NB4 (cell line): ENCODE results near the gene ZNF784.

Source experiments
- DNase-seq: peaks from one replicate; pipeline ENCODE4 v3.0.0; 2010; ENCODE audit warnings: low read depth
- H3K4me3 ChIP-seq: one replicate; pipeline ENCODE4 v1.5.1; 2011; ENCODE audit warnings: mild to moderate bottlenecking, low read depth, low read length, moderate library complexity
- MYC ChIP-seq: IDR thresholded peaks from 2 replicates; pipeline ENCODE4 v1.6.1; 2011; ENCODE audit warnings: low read depth, low read length
- POLR2A ChIP-seq: IDR thresholded peaks from 2 replicates; pipeline ENCODE4 v1.6.1; 2011; ENCODE audit warnings: mild to moderate bottlenecking; ENCODE audit not compliant: insufficient read length; ENCODE audit errors: extremely low read depth
- TF ChIP-seq, protein P1 (sequence below): IDR thresholded peaks from 2 replicates; pipeline ENCODE4 v1.6.1; 2011; ENCODE audit warnings: low read depth, low read length
- TF ChIP-seq, protein P2 (sequence below): IDR thresholded peaks from one replicate; pipeline ENCODE4 v1.5.1; 2012; ENCODE audit warnings: low read depth, low read length

Gene ZNF784

DNA sequence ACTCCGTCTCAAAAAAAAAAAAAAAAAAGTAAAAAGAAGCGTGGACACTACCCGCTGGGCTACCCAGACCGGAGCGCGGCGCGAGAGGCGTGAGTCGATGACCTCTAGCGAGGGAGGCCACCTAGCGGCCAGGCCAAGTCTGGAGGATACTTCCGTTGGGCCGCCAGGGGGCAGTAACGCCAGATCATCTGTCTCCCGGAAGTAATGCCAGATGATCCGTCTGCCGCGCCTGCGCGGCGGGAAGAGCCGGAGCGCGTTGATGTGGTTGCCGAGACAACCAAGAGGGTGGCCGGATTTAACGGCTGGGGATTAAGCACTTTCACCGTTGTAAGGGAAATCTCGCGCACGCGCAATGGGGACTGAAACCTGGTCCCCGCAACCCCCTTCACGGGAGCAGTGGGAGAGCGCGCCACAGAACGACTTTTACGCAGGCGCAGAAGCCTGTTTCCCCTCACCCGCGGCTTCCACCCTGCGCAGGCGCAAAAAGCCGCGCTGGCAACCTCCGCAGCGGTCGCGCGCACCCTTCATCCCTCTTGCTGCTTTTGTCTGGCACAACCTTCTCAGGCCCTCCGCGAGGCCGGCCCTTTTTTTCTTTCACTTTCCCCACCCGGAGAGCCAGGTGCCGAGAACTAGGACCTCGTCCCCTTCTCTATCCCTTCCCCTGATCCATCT lies 29.4 kb upstream of the ZNF784 start:
- peak overlapping the region; percentile 87 for H3K4me3 ChIP-seq
- TF ChIP-seq, protein P1, sequence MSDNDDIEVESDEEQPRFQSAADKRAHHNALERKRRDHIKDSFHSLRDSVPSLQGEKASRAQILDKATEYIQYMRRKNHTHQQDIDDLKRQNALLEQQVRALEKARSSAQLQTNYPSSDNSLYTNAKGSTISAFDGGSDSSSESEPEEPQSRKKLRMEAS, result peak; percentile 6; the same call in 1 of the 2 replicates
- TF ChIP-seq, protein P2, sequence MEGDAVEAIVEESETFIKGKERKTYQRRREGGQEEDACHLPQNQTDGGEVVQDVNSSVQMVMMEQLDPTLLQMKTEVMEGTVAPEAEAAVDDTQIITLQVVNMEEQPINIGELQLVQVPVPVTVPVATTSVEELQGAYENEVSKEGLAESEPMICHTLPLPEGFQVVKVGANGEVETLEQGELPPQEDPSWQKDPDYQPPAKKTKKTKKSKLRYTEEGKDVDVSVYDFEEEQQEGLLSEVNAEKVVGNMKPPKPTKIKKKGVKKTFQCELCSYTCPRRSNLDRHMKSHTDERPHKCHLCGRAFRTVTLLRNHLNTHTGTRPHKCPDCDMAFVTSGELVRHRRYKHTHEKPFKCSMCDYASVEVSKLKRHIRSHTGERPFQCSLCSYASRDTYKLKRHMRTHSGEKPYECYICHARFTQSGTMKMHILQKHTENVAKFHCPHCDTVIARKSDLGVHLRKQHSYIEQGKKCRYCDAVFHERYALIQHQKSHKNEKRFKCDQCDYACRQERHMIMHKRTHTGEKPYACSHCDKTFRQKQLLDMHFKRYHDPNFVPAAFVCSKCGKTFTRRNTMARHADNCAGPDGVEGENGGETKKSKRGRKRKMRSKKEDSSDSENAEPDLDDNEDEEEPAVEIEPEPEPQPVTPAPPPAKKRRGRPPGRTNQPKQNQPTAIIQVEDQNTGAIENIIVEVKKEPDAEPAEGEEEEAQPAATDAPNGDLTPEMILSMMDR, result peak; percentile 96
- TF ChIP-seq POLR2A (peak; percentile 62), MYC (peak; percentile 41; the same call in 1 of the 2 replicates)
- peak; percentile 95 for DNase-seq

DNA sequence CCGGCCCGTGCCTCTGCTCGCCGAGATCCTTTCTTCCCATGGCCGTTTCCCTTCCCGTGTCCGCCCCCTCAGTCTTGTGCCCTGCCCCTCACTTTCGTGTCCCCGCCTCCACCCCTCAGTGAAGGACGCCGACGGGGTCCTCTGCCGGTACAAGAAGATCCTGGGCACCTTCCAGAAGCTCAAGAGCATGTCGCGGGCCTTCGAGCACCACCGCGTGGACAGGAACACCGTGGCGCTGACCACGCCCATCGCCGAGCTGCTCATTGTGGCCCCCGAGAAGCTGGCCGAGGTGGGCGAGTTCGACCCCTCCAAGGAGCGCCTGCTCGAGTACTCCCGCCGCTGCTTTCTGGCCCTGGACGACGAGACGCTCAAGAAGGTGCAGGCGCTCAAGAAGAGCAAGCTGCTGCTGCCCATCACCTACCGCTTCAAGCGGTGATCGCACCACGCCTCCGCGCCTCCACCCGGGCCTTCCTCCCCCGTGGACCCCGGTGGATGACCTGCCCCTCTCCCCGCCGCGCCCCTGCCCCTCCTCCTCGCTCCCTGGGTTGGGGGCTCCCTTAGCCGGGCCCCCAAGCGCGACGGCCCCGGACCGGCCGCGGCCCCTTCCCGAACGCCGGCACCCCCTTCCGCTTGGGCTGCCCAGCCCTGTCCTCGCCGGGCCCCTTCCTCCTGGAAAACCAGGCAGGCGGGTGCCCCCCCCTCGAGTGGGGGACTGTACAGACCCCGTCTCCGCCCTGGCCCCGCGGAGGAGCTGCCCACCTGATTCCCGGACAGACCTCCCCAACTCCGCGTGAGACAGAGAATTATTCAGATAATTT lies 28.2 kb upstream of the ZNF784 start:
- TF ChIP-seq POLR2A, result no peak
- TF ChIP-seq MYC, result no peak
- TF ChIP-seq, protein P2, result no peak
- TF ChIP-seq, protein P1, result no peak
- H3K4me3 ChIP-seq, result no peak overlapping the region
- DNase-seq, result no peak

DNA sequence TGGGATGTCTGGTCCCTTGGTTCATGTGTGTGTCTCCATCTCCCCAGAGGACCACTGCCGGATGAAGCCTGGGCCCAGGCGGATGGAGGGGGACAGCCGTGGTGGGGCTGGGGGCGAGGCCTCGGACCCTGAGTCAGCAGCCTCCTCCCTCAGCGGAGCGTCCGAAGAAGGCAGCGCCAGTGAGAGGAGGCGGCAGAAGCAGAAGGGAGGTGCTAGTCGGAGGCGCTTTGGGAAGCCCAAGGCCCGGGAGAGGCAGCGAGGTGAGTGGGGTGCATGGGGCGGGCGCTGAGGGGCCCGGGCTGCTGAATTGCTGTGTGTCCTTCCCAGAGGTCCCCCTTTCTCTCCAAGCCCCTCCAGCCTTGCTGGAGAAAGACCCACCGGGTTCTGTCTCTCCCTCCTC lies 26.9 kb upstream of the ZNF784 start:
- DNase-seq, result no peak
- no peak for TF ChIP-seq POLR2A
- TF ChIP-seq, protein P1, result no peak
- no peak for TF ChIP-seq MYC
- TF ChIP-seq, protein P2, result no peak
- no peak overlapping the region for H3K4me3 ChIP-seq

DNA sequence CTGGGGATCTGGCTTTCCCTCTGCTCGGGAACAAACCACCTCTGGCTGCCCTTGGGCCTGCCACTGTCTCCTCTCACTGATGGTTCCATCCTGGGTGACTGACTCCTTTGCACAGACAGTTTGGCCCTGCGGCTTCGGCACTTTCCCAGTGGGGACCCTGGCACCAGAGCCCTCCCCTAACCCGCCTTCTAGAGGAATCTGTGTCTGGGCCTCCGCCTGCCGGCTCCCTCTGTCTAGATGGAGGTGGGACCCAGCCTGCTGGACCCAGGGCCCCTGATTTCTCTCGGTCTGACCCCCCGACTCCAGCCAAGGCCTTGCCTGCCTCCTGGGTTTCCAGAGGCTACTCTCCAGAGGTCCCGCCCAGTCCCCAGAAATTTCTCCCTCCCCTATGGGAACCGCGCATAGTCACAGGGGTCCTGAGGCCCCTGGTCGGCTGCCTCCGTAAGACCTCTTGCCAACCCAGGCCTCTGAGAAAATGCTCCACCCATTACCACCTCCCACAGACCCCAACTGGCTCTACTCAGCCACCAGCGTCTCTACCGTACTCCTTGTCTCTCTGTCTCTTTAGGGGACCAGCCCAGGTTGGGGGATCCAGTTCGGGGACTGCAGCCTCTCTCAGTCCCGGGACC lies 26.4 kb upstream of the ZNF784 start:
- H3K4me3 ChIP-seq, result no peak overlapping the region
- DNase-seq, result no peak
- TF ChIP-seq, protein P1, result no peak
- TF ChIP-seq, protein P2, result no peak
- TF ChIP-seq POLR2A (no peak), MYC (no peak)

DNA sequence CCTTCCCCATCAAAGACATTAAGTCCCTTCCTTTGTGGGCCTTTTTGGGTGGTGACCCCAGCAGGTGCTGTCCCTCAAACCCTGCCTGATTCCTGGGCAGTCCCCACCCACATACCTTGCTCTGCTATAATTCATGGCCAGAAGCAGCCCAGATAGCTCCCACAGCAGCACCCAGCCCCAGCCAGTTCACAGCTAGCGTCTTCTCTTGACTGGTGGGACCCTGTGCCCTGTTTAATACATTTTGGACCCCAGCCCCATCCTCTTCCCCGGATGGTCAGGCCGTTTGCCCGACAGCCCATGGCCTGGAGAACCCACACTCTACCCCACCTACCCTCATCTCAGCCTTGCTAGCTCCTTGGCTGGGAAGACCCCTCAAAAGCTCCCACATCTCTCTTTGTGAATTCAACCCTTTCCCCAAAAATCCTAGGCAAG lies 25.8 kb upstream of the ZNF784 start:
- no peak for DNase-seq
- no peak overlapping the region for H3K4me3 ChIP-seq
- TF ChIP-seq, protein P2, result no peak
- TF ChIP-seq MYC, result no peak
- TF ChIP-seq, protein P1, result no peak
- TF ChIP-seq POLR2A, result no peak
